ENCODE results near the gene PRKCZ.

Gene PRKCZ

GRCh38 chr1:2232255-2232915 lies 182.2 kb downstream of the PRKCZ start:
- no peak for DNase-seq

GRCh38 chr1:2232916-2233438 lies 182.8 kb downstream of the PRKCZ start:
- peak; percentile 59 for DNase-seq

GRCh38 chr1:2233468-2233867 lies 183.3 kb downstream of the PRKCZ start:
- peak; percentile 24 for DNase-seq

- DNase-seq: peak; percentile 65
These were observed 184.0 kb downstream of the PRKCZ start for GRCh38 chr1:2233997-2234761.

- peak; percentile 19 for DNase-seq
These were observed 184.5 kb downstream of the PRKCZ start for GRCh38 chr1:2234762-2235113.
